Breast epithelium (tissue), 4 donors: ENCODE results near the gene CLPSL1. TPM values are rescaled to one million over a fixed set of nuclear protein-coding genes. Genes with fewer than 3 reads are reported as not detected.

Experiments
- DNase-seq, 2 donors: peaks; one replicate each; pipeline ENCODE4 v3.0.0-alpha.2; 2019; ENCODE audit warnings: low spot score in 2 of 2
- H3K27ac ChIP-seq, 2 donors: fragments of 200-600 bp; sonication (generic) in 1 of 2; one replicate each; pipeline ENCODE4 v1.5.1; 2016 to 2019; ENCODE audit warnings: mild to moderate bottlenecking in 1 of 2
- H3K27me3 ChIP-seq, 2 donors: fragments of 200-600 bp; sonication (generic) in 1 of 2; one replicate each; pipeline versions ENCODE4 v1.5.1 to v1.6.0; 2017 to 2019; ENCODE audit warnings: control low read depth in 1 of 2, mild to moderate bottlenecking in 1 of 2
- H3K36me3 ChIP-seq: fragments of 200-600 bp; one replicate; pipeline ENCODE4 v1.5.1; 2019
- H3K4me1 ChIP-seq, 2 donors: fragments of 200-600 bp; sonication (generic); one replicate each; pipeline ENCODE4 v1.5.1; 2016 to 2019; ENCODE audit warnings: control low read depth in 1 of 2
- H3K4me3 ChIP-seq, 3 donors: fragments of 200-600 bp; sonication (generic); 1 replicate in 2 of 3; 2 replicates in 1 of 3; pipeline ENCODE4 v1.5.1; 2016 to 2019; ENCODE audit warnings: mild to moderate bottlenecking in 3 of 3, moderate library complexity in 2 of 3
- H3K9me3 ChIP-seq, 2 donors: fragments of 200-600 bp; sonication (generic) in 1 of 2; one replicate each; pipeline ENCODE4 v1.5.1; 2016 to 2019; ENCODE audit warnings: control low read depth in 1 of 2
- CTCF ChIP-seq, 3 donors: fragments of 450-650 bp; IDR thresholded peaks; one replicate each; pipeline ENCODE4 v1.5.1; 2016 to 2017; ENCODE audit warnings: antibody characterized with exemption in 3 of 3, mild to moderate bottlenecking in 3 of 3, moderate library complexity in 3 of 3
- POLR2A ChIP-seq: fragments of 450-650 bp; IDR thresholded peaks from one replicate; pipeline ENCODE4 v1.6.1; 2016; ENCODE audit warnings: antibody characterized with exemption, mild to moderate bottlenecking, moderate library complexity
- POLR2AphosphoS5 ChIP-seq, 3 donors: sonication (generic); formaldehyde crosslinking; IDR thresholded peaks; one replicate each; pipeline ENCODE4 v1.6.1; 2017; ENCODE audit warnings: antibody characterized with exemption in 3 of 3
- intact Hi-C: fragments of 100-400 bp; cut with DNase I; formaldehyde crosslinking; loops from one replicate; pipeline ENCODE4 v1.15.1; 2023; ENCODE audit warnings: low total_unique reads
- total RNA-seq, 3 donors: library from RNA; depleted of rRNA; stranded (reverse); fragments of >200 nt; gene quantifications; one replicate each; pipeline ENCODE4 v1.1.0, GENCODE V29; 2016

CLPSL1 gene
- total RNA-seq, 3 donors from 2014 or later: 1.3 TPM; not detected in 2

GRCh38 chr6:35795453-35796071 is 14.7 kb downstream of the CLPSL1 start:
- TF ChIP-seq POLR2A: no peak
- TF ChIP-seq CTCF (IDR thresholded peaks at IDR 0.05): no peak
- TF ChIP-seq POLR2AphosphoS5 (IDR thresholded peaks at IDR 0.05): no peak
- Histone ChIP-seq H3K36me3 (no peaks in the 10 kb centered on the region), H3K27me3 (no peaks in the 10 kb centered on the region), H3K9me3 (no peaks in the 10 kb centered on the region), H3K4me1 (no peaks in the 10 kb centered on the region), H3K27ac (no peak overlapping the region), H3K4me3 (no peak overlapping the region)
- intact Hi-C loops: no loop called here
- no peak for DNase-seq

GRCh38 chr6:35796236-35796635 is 15.4 kb downstream of the CLPSL1 start:
- H3K27ac ChIP-seq: no peak overlapping the region
- no peaks in the 10 kb centered on the region for H3K27me3 ChIP-seq
- intact Hi-C loops: no loop called here
- no peak for DNase-seq
- no peaks in the 10 kb centered on the region for H3K36me3 ChIP-seq
- TF ChIP-seq POLR2A (no peak), CTCF (IDR thresholded peaks at IDR 0.05) (no peak), POLR2AphosphoS5 (IDR thresholded peaks at IDR 0.05) (no peak)
- H3K9me3 ChIP-seq: no peaks in the 10 kb centered on the region
- no peak overlapping the region for H3K4me3 ChIP-seq
- H3K4me1 ChIP-seq: no peaks in the 10 kb centered on the region

- Histone ChIP-seq H3K4me3 (no peak overlapping the region), H3K4me1 (no peaks in the 10 kb centered on the region), H3K9me3 (no peaks in the 10 kb centered on the region), H3K27me3 (no peaks in the 10 kb centered on the region), H3K36me3 (no peaks in the 10 kb centered on the region), H3K27ac (no peak overlapping the region)
- intact Hi-C loops: no loop called here
- TF ChIP-seq POLR2A (no peak), CTCF (IDR thresholded peaks at IDR 0.05) (no peak), POLR2AphosphoS5 (IDR thresholded peaks at IDR 0.05) (no peak)
- no peak for DNase-seq
These were observed 17.2 kb downstream of the CLPSL1 start for GRCh38 chr6:35797837-35798526.

- intact Hi-C loops: no loop called here
- Histone ChIP-seq H3K4me3 (no peak overlapping the region), H3K36me3 (no peaks in the 10 kb centered on the region), H3K9me3 (no peaks in the 10 kb centered on the region), H3K27ac (no peak overlapping the region), H3K27me3 (no peaks in the 10 kb centered on the region), H3K4me1 (no peaks in the 10 kb centered on the region)
- TF ChIP-seq POLR2AphosphoS5 (IDR thresholded peaks at IDR 0.05) (no peak), POLR2A (no peak), CTCF (IDR thresholded peaks at IDR 0.05) (no peak)
- no peak for DNase-seq
These were observed 17.9 kb downstream of the CLPSL1 start for GRCh38 chr6:35798706-35799105.

GRCh38 chr6:35801148-35801547 is 20.3 kb downstream of the CLPSL1 start:
- no peak for DNase-seq
- Histone ChIP-seq H3K9me3 (no peaks in the 10 kb centered on the region), H3K27me3 (peaks cover 0 to 10% of the 10 kb centered on the region in 2 donors), H3K4me3 (no peak overlapping the region), H3K27ac (no peak overlapping the region), H3K36me3 (no peaks in the 10 kb centered on the region), H3K4me1 (no peaks in the 10 kb centered on the region)
- TF ChIP-seq POLR2A (no peak), POLR2AphosphoS5 (IDR thresholded peaks at IDR 0.05) (no peak), CTCF (IDR thresholded peaks at IDR 0.05) (no peak)
- intact Hi-C loops: no loop called here
